Panc1 (cell line): ENCODE measurements around the gene SYNE1. TPM values are rescaled to one million over a fixed set of nuclear protein-coding genes. Genes with fewer than 3 reads are reported as not detected.

Source experiments
- ATAC-seq: fragments of 200-7000 bp; cut with Tn5 transposase; 2 replicates; pipeline ENCODE4 v1.9.1; 2020; ENCODE audit warnings: mild to moderate bottlenecking, moderate library complexity
- BruUV-seq: library from RNA; stranded (reverse); fragments of 400-500 nt; replicated peaks from 2 replicates; lab custom pipeline; 2021; lab: Mats Ljungman, UMichigan
- CTCF ChIA-PET: fragments of 300-600 bp; sonication (Branson Sonifier 250); formaldehyde crosslinking; loops from one replicate; lab custom pipeline; 2022; ENCODE audit warnings: antibody characterized with exemption; lab: Charles Lee
- POLR2A ChIA-PET: fragments of 300-600 bp; sonication (Branson Sonifier 250); formaldehyde crosslinking; loops from one replicate; lab custom pipeline; 2022; ENCODE audit warnings: antibody characterized with exemption; lab: Charles Lee
- DNase-seq: peaks from one replicate; pipeline ENCODE4 v3.0.0-alpha.2; 2010; ENCODE audit warnings: low read depth, low spot score
- H3K27ac ChIP-seq: 2 replicates; pipeline ENCODE4 v1.5.1; 2011; ENCODE audit warnings: mild to moderate bottlenecking, low read length, inconsistent platforms
- H3K27me3 ChIP-seq: fragments of 200-500 bp; sonication (Bioruptor generic); 2 replicates; pipeline ENCODE4 v1.6.0; 2014; ENCODE audit warnings: low read length, inconsistent platforms; ENCODE audit not compliant: control insufficient read depth, insufficient read depth
- H3K36me3 ChIP-seq: fragments of 200-500 bp; sonication (Bioruptor generic); 2 replicates; pipeline ENCODE4 v1.5.1; 2014; ENCODE audit warnings: inconsistent platforms, mild to moderate bottlenecking, low read length, moderate library complexity; ENCODE audit not compliant: control insufficient read depth, insufficient read depth
- H3K4me1 ChIP-seq: 2 replicates; pipeline ENCODE4 v1.5.1; 2011; ENCODE audit warnings: inconsistent platforms, mild to moderate bottlenecking, low read length, moderate library complexity; ENCODE audit not compliant: control insufficient read depth, insufficient read depth
- H3K4me3 ChIP-seq, 2 experiments: 2 replicates each; pipeline ENCODE4 v1.5.1; 2011 to 2012; ENCODE audit warnings: low read depth in 2 of 2, low read length in 2 of 2, mild to moderate bottlenecking in 2 of 2, inconsistent platforms in 1 of 2, moderate library complexity in 1 of 2
- H3K9me3 ChIP-seq: fragments of 200-500 bp; sonication (Bioruptor generic); 2 replicates; pipeline ENCODE4 v1.5.1; 2014; ENCODE audit warnings: low read depth, mild to moderate bottlenecking, inconsistent platforms, low read length, moderate library complexity; ENCODE audit not compliant: control insufficient read depth, insufficient read depth
- POLR2AphosphoS5 ChIP-seq: IDR thresholded peaks from 2 replicates; pipeline ENCODE4 v1.6.1; 2012; ENCODE audit warnings: mild to moderate bottlenecking, low read depth, low read length, moderate library complexity
- REST ChIP-seq, 2 experiments: IDR thresholded peaks; 2 replicates each; pipeline ENCODE4 v1.6.1; 2011 to 2012; ENCODE audit warnings: low read depth in 2 of 2, control low read depth in 1 of 2, low read length in 1 of 2, mild to moderate bottlenecking in 1 of 2, moderate library complexity in 1 of 2; ENCODE audit not compliant: insufficient read depth in 1 of 2
- SIN3A ChIP-seq: IDR thresholded peaks from 2 replicates; pipeline ENCODE4 v1.6.1; 2012; ENCODE audit warnings: low read depth, mild to moderate bottlenecking, low read length, moderate library complexity, borderline replicate concordance; ENCODE audit not compliant: insufficient read depth
- TCF7L2 ChIP-seq: IDR thresholded peaks from 2 replicates; pipeline ENCODE4 v1.6.1; 2011; ENCODE audit warnings: mild to moderate bottlenecking, low read depth, low read length, inconsistent platforms
- in situ Hi-C: cut with HindIII; loops from 2 replicates; pipeline ENCODE4 v1.10.0; 2016; ENCODE audit warnings: low sequenced_read_pairs, low pct_unique_long_range_greater_than_20kb
- intact Hi-C: fragments of 100-400 bp; cut with micrococcal nuclease; formaldehyde crosslinking; loops from one replicate; pipeline ENCODE4 v1.10.0; 2022; ENCODE audit not compliant: unreplicated experiment
- total RNA-seq: library from RNA; stranded (reverse); gene quantifications from one replicate; pipeline ENCODE4 v1.2.1, GENCODE V29; 2021; ENCODE audit not compliant: unreplicated experiment
- TF ChIP-seq, protein P1 (sequence below): fragments of 450-650 bp; IDR thresholded peaks from 2 replicates; pipeline ENCODE4 v1.5.1; 2017; ENCODE audit warnings: mild to moderate bottlenecking

The SYNE1 gene
- total RNA-seq, 1 experiment from 2014 or later: 3.2 TPM

DNA sequence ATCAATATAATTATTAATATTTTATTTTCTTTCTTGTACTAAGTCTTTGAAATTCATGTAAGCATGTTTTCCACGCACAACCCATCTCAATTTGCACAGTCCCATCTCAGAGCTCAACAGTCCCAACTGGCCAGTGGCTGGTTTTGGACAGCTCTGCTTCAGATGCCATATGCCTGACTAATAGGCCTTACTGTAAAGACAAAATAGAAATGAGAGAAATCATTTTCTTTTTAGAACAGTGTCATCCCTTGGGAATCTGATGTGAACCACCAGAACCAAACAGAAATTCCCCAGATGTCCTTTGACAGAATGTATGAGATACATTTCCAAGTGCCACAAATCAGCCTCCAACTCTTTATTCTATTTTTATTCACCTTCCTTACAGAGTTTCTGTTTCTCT lies 490.8 kb downstream of the SYNE1 start:
- TF ChIP-seq POLR2AphosphoS5 (no peak), TCF7L2 (no peak), REST (IDR thresholded peaks at IDR 0.05; ENCODE audit: insufficient read depth in 1 of 2, low read depth in 2 of 2, low read length in 1 of 2) (no peak), SIN3A (no peak)
- TF ChIP-seq, protein P1, sequence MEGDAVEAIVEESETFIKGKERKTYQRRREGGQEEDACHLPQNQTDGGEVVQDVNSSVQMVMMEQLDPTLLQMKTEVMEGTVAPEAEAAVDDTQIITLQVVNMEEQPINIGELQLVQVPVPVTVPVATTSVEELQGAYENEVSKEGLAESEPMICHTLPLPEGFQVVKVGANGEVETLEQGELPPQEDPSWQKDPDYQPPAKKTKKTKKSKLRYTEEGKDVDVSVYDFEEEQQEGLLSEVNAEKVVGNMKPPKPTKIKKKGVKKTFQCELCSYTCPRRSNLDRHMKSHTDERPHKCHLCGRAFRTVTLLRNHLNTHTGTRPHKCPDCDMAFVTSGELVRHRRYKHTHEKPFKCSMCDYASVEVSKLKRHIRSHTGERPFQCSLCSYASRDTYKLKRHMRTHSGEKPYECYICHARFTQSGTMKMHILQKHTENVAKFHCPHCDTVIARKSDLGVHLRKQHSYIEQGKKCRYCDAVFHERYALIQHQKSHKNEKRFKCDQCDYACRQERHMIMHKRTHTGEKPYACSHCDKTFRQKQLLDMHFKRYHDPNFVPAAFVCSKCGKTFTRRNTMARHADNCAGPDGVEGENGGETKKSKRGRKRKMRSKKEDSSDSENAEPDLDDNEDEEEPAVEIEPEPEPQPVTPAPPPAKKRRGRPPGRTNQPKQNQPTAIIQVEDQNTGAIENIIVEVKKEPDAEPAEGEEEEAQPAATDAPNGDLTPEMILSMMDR: no peak
- CTCF ChIA-PET: no interaction called here
- DNase-seq: no peak
- no peaks in the 10 kb centered on the region for H3K9me3 ChIP-seq
- no peak for ATAC-seq
- BruUV-seq: no TSS peak
- H3K4me1 ChIP-seq: no peaks in the 10 kb centered on the region
- H3K36me3 ChIP-seq: no peaks in the 10 kb centered on the region
- intact Hi-C loops: no loop called here
- in situ Hi-C loops: no loop called here
- POLR2A ChIA-PET: no interaction called here
- no peak overlapping the region for H3K4me3 ChIP-seq
- H3K27me3 ChIP-seq: no peaks in the 10 kb centered on the region
- no peak overlapping the region for H3K27ac ChIP-seq

- H3K4me1 ChIP-seq: no peaks in the 10 kb centered on the region
- CTCF ChIA-PET: no interaction called here
- H3K27me3 ChIP-seq: no peaks in the 10 kb centered on the region
- in situ Hi-C loops (no loop called here), intact Hi-C loops (no loop called here)
- no peaks in the 10 kb centered on the region for H3K9me3 ChIP-seq
- H3K4me3 ChIP-seq: no peak overlapping the region
- POLR2A ChIA-PET: no interaction called here
- H3K27ac ChIP-seq: no peak overlapping the region
- H3K36me3 ChIP-seq: no peaks in the 10 kb centered on the region
- BruUV-seq: no TSS peak
- no peak for TF ChIP-seq TCF7L2
- DNase-seq (no peak), ATAC-seq (no peak)
Measured at GRCh38 chr6:152143359-152143758, 493.8 kb downstream of the SYNE1 start.

- in situ Hi-C loops: no loop called here
- CTCF ChIA-PET: no interaction called here
- intact Hi-C loops: no loop called here
Measured at GRCh38 chr6:152142105-152142504, 495.1 kb downstream of the SYNE1 start.

More at GRCh38 chr6:152142105-152142504, 495.1 kb downstream of the SYNE1 start:
- Histone ChIP-seq H3K4me3 (no peak overlapping the region), H3K4me1 (no peaks in the 10 kb centered on the region), H3K9me3 (no peaks in the 10 kb centered on the region), H3K27me3 (no peaks in the 10 kb centered on the region), H3K36me3 (no peaks in the 10 kb centered on the region), H3K27ac (no peak overlapping the region)
- TF ChIP-seq POLR2AphosphoS5 (no peak), TCF7L2 (no peak), SIN3A (no peak), REST (IDR thresholded peaks at IDR 0.05; ENCODE audit: insufficient read depth in 1 of 2, low read depth in 2 of 2, low read length in 1 of 2) (no peak)
- TF ChIP-seq, protein P1: no peak
- no TSS peak for BruUV-seq
- POLR2A ChIA-PET: no interaction called here
- DNase-seq (no peak), ATAC-seq (no peak)
